ENCODE data around the gene IFT43.

IFT43 gene

DNA sequence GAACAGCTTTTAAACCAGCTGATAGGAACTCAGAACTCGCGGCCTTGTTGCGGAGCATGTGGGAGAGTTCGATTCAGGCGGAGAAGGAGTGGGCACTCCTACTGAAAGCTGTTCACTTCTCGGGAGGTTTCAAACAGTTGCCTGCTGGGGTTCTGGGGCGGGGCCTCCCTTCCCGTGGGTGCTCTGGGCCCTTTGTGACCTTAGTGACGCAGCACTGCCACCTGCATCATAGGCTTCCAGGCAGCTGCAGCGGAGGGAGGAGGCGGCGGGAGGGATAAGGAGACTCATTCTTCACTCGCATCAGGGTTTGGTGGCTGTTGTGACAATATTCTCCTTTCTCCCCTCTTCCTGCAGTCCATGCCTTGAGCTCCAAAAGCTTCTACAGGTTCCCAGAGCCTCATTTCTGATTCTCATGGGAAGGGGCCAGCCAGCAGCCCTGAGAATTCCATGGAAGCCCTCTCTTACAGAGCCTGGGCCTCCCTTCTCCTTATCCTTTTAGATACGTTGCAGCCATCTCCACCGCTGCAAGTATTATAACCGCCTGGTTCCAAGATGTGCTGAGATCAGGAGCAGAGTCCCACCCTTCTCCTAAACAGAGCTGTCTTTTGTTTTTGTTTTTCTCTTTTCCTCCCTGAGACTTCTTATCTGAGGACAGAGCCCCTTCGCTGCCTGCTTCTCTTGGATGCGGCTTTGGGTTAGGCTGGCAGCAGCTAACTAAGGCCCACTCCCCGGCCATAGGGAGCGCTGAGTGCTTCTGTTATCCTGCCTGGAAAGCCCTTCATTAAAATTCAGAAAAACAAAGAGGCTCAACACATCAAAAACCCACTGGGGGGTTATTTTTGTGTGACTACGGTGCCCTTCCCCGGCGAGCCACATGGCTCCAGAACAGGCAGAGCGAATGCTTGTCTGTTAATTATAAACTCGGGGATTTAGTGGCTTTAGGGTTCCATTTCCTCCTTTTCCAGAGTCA lies 98.5 kb downstream of the IFT43 start:
- no peak for DNase-seq

- DNase-seq, result no peak
These were observed 99.8 kb downstream of the IFT43 start for GRCh38 chr14:76085358-76085757.

DNA sequence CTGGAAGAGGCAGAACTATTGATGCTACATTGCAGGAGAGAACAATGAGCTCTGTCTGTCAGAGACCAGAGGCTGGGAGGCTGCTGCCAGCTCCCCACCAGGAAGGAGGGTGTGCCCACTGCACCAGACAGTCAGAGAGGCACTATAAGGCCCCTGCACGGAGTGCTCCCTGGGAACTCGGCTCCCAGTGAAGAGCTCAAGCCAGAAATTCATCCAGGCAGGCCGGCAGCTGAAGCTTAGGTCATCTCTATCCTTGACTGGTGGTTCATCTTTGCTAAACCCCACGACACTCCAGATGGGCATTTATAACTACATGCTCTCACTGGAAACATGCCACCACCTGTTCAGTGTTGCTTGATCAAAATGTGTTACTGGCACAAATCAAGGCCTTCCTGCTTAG lies 101.1 kb downstream of the IFT43 start:
- no peak for DNase-seq

- no peak for DNase-seq
These were observed 102.8 kb downstream of the IFT43 start for GRCh38 chr14:76088326-76088725.

DNA sequence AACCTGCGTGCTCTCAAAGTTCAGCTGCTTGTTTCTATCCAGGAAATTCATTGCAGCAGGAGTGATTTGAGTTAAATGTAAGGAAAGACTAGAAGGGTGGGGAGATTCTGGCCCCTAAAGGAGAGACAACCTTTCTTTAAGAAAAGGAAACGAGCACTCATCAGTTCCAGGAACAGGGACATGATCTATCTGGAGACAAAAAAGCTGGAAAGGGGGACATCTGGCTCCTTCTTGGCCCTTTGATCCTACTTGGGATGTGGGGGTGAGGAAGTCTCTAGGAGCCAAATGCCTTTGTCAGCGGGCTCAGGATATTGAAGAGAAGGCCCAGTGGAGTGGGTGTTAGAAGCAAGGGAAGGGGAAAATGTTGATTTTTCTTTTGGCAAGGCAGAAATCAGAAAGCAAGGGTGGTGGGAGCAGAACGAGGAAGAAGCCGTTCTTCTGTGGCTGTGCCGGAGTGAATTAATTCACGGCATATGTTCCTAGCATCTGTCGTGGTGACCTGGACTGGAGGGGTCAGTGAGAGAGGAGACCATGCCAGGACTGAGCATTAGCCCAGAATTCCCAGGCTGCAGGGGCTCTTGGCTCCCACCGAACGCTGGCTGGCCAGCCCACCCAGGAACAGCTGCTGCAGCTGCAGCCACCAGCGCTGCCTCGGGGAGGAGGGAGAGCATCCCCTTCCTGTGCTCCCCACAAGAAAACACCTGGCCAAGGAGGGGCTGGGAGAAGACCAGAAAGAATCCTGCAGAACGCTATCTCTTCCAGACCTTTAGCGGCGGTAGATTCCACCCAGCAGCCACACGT lies 103.4 kb downstream of the IFT43 start:
- no peak for DNase-seq

DNA sequence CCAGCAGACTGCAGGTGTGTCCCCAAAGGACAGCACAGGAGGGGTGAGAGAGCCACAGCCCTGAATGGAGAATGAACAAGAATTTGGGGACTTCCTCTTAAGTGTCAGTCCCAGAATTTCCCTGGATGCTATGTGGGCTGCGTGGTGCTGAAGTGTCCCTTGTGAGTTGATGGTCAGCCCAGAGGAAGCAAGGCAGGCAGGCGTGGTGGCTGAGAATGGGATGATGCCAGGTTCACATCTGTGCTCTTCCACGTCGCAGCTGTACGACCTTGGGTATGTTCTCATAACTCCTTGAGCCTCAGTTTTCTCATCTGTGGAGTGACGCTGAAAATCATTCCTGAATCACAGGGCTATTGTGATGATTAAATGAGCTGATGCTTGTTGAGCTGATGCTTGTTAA lies 104.0 kb downstream of the IFT43 start:
- DNase-seq, result no peak

DNA sequence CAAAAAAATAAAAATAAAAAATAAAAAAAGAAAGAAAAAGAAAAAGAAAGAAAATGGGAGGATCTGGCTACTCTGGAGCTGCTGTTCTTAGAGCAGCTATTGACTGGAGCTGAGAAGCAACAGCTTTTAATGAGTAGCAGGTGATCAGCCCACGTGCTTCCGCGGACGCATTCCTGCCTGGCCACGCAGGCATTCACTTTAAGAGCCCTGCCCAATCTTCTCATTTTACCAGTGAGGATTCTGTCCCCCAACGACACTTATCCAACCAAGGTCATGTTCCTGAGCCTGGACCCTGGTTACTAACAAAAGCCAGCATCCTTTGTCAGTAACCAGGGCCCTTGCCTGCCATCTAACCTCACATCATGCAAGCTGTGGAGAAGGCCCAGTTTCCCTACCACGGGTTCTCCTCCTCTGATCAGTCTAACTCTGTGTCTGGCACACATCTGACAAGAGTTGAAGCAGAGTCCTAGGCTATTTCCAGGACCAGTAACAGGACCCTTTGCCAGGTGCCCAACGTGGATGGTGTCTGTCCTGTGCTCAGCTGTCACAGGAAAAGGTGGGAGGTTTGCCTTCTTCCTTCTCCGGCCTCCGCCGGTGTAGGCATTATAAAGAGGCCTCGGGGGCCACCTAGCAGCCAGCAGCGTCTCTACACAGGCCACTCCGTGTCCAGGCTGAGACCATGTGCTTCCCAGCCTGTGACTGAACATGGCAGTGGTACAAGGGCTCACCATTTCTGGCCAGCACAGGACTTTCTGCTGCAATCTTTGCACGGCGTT lies 105.2 kb downstream of the IFT43 start:
- DNase-seq, result no peak

DNA sequence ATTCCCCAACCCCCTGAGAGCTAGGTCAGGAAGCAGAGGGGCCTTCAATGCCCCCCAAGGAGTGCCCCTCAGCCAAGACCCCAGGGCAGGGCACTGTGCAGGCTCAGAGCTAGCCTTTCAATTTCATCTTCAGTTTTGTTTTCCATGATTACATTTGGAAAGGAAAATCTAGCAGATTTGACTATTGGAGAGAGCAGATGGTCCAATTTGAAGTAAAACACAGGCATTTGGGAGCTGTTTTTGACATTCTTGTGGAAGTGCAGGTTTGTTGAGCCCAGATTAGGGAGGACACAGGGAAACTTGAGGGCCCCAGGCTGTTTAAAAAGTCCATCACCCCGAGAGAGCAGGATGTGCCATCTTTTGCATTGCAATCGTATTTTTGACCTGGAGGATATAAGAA lies 107.5 kb downstream of the IFT43 start:
- DNase-seq, result no peak

DNA sequence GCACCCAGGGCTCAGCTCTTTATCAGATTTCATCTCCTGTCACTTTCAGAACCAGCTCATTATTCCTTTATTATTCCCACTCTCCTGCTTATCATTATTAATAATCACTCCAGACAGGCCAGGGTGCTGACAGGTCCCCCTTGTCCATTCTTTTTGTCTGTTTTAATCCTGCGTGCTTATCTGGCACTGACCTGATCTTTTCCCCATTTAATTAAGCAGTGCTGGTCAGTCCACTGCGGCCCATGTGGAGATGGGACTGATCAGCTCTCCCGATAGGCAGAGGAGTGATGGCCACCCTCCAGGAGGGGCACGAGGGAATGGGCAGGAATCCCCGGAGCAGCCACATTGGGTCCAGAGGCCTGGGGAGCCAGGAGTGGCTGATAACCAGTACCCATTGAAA lies 110.7 kb downstream of the IFT43 start:
- no peak for DNase-seq

DNA sequence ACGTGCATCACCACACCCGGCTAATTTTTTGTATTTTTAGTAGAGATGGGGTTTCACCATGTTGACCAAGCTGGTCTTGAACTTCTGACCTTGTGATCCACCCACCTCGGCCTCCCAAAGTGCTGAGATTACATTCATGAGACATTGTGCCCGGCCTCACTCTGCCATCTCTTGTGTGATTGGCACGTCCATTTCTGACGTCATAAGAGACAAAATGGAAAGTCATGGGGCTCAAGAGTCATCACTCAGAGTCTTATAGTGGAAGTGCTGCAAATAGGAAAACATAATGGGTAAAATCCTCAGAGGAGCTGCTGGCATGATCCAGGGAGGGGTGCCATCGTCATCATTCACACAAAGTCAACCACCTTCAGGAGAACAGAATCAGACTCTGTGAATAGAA lies 112.0 kb downstream of the IFT43 start:
- DNase-seq, result no peak

DNA sequence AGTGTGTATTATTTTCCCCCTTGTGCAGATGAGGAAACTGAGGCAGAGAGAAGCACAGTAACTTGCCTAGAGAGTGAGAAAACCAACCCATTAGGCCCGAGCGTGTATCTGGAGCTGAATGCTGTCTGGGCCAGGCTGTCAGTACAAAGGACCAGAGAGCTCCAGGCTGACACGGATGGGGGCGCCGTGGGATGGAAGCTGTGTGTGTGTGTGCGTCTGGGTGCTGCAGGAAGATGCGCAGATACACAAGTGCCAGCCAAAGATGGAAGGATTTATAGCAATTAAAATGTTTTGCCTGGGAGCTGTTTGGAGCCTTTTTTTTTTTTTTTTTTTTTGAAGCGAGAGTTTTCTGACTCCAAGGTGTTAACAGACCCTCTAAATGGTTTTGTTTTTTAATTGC lies 112.5 kb downstream of the IFT43 start:
- DNase-seq, result no peak

- DNase-seq, result no peak
These were observed 113.5 kb downstream of the IFT43 start for GRCh38 chr14:76098916-76099675.

DNA sequence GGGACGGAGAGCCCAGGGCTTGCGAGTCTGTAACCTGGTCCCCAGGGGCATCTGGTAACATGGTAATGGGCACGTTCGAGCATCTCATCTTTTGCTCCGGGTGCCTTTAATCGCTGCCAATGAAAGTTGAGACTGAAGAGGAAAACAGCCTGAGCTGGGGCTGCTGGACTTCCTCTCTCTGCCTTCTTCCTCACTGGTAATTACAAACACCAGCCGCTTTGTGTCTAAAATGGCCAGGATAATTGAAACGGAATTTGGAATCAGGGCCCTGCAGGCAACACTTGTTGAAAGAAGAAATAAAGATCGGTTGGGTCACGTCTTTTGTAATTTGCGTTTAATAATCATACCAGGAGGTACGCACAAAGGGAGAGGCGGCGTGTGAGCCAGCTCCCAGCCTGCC lies 114.7 kb downstream of the IFT43 start:
- no peak for DNase-seq

GRCh38 chr14:76101391-76102379 lies 116.1 kb downstream of the IFT43 start:
- no peak for DNase-seq

GRCh38 chr14:76104802-76105355 lies 119.3 kb downstream of the IFT43 start:
- DNase-seq, result no peak

GRCh38 chr14:76106188-76106587 lies 120.6 kb downstream of the IFT43 start:
- DNase-seq, result no peak

- no peak for DNase-seq
These were observed 123.7 kb downstream of the IFT43 start for GRCh38 chr14:76109087-76109880.

DNA sequence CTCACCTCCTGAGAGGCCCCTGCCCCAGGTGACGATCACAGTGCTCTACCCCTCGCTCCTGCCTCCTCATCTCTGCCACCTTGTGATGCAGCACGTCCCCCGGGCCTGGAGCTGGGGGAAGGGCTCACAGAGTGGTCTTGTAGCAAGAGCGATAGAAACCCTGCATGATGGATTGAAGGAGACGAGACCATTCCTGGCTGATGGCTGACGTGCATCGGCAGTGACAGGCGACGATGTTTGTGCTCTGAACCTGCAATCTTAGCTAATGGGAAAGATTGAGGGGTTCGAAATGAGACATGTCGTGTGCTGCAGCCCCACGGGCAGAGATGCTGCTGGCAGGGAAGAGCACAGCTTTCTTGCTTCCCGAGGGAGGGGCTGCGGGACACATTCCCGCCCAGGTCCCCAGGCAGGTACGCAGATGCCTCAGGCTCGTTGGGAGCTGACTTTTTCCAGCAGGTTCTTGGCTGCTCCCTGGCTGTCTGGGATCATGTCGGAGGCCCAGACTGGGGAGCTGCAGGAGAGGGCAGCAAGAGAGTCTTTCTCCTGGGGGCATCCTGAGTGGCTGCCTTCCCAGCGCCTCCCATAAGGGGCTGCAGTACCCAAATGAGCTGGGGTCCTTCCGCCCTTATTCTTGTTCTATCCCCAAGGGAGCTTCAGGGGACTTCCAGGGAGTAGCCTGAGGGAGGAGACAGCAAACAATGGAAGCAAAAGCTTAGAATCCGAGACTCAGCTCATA lies 127.5 kb downstream of the IFT43 start:
- no peak for DNase-seq

- no peak for DNase-seq
These were observed 128.1 kb downstream of the IFT43 start for GRCh38 chr14:76113691-76114090.

Measured in NCI-H526 treated with DMSO at 0.1 percent for 48 hours (cell line).